Stimulated activated CD8-positive, alpha-beta memory T cell treated with anti-CD3 and anti-CD28 coated beads, Interleukin-4, amount 100 ng/mL, for 24 hours (primary cell): ENCODE data around the gene TMEM62.
"Not testable (repeated sequence)": the region's sequence is repeated elsewhere in the genome, so short reads cannot be mapped to it uniquely, and the experiment has no call there.

ENCODE experiments used
- DNase-seq: peaks from one replicate; pipeline ENCODE4 v3.0.0-alpha.2; 2020; ENCODE audit warnings: low read depth

The TMEM62 gene

DNA sequence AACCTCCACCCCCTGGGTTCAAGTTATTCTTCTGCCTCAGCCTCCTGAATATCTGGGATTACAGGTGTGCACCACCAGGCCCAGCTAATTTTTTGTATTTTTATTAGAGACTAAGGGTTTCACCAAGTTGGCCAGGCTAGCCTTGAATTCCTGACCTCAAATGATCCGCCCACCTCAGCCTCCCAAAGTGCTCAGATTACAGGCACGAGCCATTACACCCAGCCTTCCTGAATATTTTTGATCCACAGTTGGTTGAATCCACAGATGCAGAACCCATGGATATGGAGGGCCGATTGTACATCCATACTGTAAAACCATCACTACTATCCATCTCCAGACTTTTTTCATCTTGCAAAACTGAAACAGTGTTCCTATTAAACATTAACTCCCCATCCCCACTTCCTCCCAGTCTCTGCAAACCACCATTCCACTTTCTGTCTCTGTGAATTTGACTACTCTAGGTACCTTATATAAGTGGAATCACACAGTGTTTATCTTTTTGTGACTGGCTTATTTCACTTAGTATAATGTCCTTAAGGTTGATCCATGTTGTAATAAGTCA lies 8.2 kb upstream of the TMEM62 start:
- DNase-seq = no peak

GRCh38 chr15:43126356-43126755 lies 7.0 kb upstream of the TMEM62 start:
- DNase-seq = no peak

GRCh38 chr15:43127752-43128151 lies 5.6 kb upstream of the TMEM62 start:
- no peak for DNase-seq

GRCh38 chr15:43128174-43128979 lies 5.0 kb upstream of the TMEM62 start:
- DNase-seq = not testable (repeated sequence)

DNA sequence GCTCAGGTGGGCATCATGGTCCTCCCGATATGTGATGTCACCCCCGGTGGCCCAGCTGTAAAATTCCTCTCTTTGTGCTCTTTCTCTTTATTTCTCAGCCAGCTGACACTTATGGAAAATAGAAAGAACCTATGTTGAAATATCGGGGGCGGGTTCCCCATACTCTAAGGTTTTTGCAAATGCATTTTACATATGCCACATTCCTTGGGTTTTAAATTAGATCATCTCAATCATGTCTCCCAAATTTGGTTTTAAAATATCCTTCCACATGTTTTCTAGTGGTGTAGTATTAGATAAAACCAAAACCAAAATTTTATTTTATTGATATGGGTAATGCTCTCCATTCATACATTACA lies 4.4 kb upstream of the TMEM62 start:
- DNase-seq = no peak

DNA sequence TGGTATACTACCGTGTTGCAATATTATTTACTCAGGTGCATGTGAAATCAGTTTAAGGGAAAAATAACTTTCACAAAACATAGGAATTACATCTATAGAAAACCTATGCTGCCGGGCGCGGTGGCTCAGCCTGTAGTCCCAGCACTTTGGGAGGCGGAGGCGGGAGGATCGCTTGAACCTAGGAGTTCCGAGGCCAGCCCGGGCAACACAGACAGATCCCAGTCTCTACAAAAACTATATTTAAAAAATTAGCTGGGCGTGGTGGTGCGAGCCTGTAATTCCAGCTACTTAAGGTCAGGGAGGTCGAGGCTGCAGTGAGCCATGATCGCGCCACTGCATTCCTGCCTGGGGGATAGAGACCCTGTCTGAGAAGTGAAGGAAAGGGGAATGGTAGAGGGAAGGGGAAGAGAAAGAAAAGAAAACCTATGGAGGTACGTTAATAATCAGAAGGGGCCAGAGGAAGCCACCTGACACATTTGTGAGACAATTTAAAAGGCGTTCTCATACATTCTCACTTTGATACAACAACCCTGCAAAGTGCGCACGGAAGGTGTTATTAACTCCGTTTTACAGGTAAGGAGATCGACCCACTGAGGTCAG lies 456 bp upstream of the TMEM62 start:
- no peak for DNase-seq

DNA sequence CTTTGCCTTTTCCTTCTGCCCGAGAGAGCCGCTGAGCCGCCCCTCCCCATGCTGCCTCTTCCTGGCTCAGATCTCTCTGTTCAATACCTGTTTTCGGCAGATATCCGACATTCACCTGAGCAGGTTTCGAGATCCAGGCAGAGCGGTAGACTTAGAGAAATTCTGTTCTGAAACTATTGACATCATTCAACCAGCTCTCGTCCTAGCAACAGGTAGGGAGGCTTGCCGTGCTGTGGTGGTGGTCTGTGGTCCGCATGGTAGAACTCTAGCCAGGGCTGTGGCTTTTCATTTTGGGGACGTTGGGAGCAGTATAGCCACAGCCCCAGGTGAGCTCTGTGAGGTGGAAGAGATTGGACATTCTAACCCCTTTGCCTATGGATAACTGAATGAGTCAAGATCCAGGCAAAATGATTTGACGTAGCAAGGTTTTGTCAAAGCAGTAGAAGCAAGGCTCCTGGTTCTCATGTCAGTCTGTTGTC lies 810 bp downstream of the TMEM62 start:
- no peak for DNase-seq

DNA sequence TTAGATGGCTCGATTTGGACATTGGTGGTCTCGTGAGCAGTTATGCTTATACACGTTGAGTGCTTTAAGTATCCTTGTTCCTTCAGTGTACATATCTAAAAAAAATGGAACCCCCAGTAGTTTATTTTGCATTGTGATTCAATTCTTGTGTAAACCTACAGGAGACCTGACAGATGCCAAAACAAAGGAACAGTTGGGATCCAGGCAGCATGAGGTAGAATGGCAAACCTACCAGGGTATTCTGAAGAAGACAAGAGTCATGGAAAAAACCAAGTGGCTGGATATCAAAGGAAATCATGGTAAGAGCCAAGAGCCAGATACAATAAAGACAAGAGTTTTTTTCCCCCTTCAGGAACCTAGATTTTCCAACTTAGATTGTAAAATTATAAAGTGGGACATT lies 2.0 kb downstream of the TMEM62 start:
- no peak for DNase-seq

DNA sequence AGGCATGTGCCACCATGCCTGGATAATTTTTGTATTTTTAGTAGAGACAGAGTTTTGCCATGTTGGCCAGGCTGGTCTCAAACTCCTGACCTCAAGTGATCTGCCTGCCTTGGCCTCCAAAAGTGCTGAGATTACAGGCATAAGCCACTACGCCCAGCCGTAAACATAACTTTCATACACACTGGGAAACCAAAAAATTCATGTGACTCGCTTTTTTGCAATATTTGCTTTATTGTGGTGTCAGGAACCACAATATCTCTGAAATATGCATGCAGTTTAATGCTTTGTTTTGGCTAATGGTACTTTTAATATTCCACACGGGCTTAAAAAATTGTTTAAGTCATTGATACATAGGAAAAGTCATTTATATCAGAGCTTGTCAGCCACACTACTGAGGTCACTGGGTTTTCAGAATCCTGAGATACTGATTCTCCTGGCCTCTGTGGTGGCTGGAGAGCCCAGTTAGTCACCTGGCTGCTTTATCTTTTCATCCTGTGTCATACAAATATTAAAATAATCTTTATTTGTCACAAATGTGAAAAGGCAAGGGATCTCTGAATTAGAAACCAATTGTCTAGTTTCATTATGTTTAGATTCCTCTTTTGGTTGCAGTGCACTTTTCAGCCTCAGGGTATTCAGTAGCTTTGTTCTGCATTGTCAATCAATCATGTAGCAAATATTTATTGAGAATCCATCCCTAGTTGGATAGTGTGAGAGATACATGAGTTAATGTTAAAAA lies 10.0 kb downstream of the TMEM62 start:
- DNase-seq = no peak

GRCh38 chr15:43144512-43144911 lies 11.1 kb downstream of the TMEM62 start:
- no peak for DNase-seq

- no peak for DNase-seq
Observed at GRCh38 chr15:43146184-43146583, 12.8 kb downstream of the TMEM62 start.

GRCh38 chr15:43150191-43150929 lies 17.0 kb downstream of the TMEM62 start:
- no peak for DNase-seq

- no peak for DNase-seq
Observed at GRCh38 chr15:43151688-43152087, 18.3 kb downstream of the TMEM62 start.

- no peak for DNase-seq
Observed at GRCh38 chr15:43153269-43153668, 19.9 kb downstream of the TMEM62 start.

GRCh38 chr15:43165801-43166325 lies 32.5 kb downstream of the TMEM62 start:
- DNase-seq = no peak

GRCh38 chr15:43167261-43167660 lies 33.9 kb downstream of the TMEM62 start:
- not testable (repeated sequence) for DNase-seq

DNA sequence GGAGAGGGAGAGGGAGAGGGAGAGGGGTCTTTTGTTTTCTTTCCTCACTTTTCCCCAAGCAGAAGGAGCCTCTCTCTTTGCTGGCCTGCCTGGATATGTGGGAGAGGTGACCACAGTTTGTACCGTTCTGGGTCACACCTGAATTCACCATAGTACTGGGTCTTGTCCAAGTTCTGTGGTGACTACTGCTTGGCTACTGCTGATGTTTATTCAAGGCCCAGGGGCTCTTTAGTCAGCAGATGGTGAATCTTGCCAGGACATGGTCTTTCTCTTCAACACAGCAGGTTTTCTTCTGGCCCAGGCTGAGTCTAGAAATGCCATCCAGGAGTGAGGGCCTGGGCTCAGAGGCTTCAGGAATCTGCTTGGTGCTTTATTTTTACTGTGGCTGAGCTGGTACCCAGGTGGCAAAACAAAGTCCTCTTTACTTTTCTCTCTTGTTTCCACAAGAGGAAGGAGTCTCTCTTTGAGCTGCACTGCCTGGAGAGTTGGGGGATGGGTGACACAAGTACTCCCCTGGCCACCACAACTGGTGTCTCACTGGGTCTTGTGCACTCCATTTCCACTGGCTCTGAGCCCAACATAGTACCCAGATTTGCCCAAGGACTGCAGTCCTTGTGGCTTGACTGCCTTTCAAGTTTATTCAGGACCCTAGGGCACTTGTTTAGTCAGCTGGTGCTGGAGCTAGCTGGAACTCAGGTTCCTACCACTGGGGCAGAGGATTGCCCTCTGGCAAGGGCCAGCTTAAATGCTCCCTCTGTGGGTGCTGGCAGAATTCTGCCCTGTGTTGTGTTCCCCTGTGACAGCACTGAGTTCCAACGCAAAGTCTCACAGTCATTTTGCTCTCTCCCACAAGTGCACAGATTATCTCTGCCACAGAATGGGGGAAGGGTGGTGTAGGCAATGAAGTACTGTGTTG lies 35.1 kb downstream of the TMEM62 start:
- DNase-seq = no peak

DNA sequence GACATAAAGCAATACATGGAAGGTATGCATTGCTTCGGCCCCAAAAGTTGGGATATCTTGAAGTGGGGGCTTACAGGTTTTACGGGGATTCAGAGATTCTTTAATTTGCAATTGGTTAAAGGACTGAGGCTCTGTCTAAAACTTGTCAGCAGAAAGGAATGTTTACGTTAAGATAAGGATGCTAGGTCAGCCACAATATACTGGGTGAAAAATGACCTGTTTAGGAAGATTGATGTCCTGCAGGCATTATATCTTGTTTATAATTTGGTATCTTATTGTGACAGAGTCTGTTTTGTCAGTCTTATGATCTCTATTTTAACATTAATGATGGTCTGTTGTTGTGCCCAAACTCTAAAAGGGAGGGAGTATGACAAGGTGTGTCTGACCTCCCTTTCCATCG lies 36.5 kb downstream of the TMEM62 start:
- DNase-seq = no peak

DNA sequence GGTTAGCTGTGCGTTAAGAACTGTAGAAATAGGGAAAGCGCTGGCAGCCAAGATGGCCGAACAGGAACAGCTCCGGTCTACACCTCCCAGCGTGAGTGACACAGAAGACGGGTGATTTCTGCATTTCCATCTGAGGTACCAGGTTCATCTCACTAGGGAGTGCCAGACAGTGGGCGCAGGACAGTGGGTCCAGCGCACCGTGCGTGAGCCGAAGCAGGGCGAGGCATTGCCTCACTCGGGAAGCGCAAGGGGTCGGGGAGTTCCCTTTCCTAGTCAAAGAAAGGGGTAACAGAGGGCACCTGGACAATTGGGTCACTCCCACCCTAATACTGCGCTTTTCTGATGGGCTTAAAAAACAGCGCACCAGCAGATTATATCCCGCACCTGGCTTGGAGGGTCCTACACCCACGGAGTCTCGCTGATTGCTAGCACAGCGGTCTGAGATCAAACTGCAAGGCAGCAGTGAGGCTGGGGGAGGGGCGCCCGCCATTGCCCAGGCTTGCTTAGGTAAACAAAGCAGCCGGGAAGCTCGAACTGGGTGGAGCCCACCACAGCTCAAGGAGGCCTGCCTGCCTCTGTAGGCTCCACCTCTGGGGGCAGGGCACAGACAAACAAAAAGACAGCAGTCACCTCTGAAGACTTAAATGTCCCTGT lies 42.4 kb downstream of the TMEM62 start:
- DNase-seq = not testable (repeated sequence)

DNA sequence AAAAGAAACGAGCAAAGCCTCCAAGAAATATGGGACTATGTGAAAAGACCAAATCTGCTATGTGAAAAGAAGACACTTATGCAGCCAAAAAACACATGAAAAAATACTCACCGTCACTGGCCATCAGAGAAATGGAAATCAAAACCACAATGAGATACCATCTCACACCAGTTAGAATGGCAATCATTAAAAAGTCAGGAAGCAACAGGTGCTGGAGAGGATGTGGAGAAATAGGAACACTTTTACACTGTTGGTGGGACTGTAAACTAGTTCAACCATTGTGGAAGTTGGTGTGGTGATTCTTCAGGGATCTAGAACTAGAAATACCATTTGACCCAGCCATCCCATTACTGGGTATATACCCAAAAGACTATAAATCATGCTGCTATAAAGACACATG lies 43.8 kb downstream of the TMEM62 start:
- not testable (repeated sequence) for DNase-seq
